Fibroblast of skin of left quadriceps (primary cell): ENCODE measurements around the gene FGF22.

Experiments
- DNase-seq, 2 experiments: peaks; one replicate each; pipeline ENCODE4 v3.0.0-alpha.2; 2013; ENCODE audit warnings: low read depth in 2 of 2

The FGF22 gene

DNA sequence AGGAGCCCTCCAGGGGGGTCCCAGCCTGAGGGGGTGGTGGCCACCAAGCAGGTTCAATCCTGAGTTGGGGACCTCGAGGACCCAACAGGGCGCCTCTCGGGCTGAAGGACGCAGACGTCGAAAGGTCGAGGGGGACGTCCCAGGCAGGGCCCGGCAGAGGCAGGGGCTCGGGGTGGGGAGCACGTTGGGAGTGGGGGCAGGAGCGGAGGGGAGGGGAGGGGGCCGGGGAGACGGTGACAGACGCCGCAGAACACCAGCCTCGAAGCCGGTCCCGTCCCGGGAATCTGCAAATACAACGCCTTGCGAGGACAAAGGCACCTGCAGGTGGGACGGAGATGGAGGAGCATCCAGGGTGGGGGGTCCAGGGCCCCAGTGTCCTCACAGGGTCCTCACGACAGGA, 4.1 kb downstream of the FGF22 start:
- DNase-seq = no peak

DNA sequence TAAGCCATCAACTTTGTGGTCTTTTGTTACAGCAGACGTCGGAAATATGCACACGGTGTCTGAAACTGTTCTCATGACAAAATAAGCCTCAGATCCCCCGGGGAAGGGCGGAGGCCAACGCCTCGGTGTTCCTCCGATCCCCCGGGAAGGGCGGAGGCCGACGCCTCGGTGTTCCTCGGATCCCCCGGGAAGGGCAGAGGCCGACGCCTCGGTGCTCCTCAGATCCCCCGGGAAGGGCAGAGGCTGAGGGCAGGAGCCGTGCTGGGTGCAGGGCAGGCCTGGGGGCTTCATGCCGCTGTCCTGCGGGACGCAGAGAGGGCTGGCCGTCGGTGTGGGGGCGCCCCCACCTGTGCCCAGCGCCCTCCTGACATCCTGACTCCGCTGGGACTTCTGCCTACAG, 4.7 kb downstream of the FGF22 start:
- DNase-seq = no peak

DNA sequence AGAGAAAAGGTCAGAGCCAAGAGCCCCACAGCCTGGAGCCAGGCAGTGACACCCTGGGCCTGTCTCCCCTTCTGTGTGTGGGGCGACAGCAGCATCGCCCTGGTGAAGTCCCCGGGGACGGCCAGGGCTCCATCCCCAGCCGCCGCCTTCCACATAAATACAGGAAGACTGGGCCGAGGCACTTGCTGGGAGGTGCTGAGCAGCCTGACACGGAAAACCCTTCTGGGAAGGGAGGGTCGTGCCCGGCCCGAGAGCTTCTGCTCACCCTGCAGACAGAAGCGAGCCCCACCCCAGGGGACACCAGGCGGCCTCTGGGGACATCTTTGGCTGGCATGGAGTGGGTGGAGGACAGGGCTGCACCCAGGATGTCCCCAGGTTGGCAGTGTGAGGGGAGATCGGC, 5.1 kb downstream of the FGF22 start:
- DNase-seq = no peak

DNA sequence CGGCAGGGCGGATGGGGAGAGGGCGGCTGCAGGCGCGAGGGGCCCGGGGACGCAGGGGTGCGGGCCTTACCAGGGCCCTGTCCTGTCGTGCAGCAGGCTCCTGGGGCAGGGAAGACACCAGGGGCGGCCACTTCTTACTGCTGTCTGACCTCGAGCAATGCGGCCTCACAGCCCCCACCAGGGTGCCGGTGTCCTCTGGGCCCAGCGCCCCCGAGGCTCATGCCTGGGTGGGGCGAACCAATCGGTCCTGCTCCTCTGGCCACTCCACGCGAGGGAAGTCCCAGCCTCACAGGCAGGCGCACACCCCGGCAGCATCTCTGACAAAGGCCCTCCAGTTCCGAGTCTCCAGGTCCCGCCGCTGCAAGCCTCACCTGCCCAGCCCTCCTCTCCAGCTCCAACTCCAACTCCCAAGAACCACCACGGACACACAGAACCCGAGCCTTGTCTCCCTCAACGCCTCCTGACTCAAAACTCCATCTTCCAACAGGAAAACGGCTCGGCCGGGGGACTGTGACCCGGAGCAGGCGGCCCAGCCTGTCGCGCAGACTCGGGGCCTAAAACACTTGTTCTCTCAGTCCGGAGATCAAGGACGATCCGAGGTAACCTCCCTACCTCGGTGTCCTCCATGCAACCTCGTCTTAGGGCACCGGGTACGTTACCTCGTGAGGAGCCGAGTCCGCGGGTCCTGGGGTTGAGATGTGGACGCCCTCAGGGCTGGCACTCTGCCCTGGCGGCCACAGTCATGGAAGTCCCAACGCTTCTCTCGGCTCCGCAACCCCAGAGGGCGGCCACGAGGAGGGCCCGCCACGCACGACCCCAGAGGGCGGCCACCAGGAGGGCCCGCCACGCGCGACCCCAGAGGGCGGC, 6.5 kb downstream of the FGF22 start:
- no peak for DNase-seq

DNA sequence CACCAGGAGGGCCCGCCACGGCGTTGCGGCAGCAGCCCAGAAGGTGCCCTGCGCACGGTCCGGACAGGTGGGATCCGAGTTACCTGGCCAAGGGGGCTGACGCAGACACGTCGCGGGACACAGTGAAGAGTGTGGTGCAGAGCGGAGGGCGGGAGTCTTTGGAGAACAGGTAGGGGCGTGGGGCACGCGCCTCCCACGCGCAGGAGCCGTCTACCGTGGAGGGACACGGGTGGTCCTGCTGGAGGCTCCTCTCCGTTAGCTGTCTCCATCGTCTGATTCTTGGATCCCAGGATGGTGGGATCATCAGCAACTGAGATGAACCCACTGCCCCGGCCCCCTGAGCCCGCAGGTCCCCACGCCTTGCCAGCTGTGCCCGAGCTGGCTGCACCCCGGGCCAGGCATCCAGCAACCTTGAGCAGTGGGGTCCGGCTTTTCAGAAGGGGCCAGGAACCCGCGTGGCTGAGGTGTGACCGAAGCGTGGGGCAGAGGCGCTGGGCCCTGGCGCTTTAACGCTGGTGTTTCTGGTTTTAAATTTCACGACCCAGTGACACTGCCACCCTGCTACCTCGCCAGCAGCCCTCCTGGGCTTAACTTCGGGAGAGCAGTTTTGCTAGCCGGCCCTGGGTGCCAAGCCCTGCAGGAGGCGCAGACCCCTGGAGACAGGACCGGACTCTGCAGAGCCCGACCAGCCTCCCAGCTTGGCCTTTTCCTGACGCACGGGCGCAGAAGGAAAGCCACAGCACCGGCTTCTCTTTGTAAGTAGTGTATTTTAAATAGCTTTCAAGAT, 7.3 kb downstream of the FGF22 start:
- DNase-seq = no peak

DNA sequence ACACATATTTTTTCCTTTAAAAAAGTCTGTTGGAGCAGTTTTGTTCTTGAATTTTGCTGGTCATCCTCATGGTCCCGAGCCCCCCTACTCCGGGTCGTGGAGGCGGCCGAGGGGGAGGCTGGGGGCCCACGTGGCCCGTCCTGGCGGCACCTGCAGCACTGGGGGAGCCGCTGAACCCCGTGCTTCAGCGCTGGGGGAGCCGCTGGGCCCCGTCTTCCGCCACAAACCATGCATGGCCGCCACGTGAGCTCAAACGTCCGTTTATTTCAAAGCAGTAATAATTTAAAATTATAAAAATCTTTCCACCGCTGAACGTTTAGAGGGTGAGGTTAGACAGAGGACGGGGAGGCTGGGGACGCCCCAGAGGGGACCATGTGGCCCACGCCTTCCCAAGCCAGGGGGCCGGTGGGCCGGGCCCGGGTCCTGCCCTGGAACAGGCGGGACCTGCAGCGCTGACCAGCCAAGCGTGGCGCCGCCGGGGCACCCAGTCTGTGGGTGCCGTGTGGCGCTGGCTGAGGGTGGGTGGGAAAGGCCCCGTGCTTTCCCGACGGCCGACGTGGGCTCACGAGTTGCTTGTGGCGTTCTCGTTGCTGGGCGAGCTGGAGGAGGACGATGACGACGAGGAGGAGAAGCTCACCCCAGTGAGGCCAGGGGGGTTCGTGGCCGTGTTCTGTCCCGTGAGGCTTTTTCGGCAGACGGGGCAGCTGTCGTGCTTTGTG, 8.0 kb downstream of the FGF22 start:
- no peak for DNase-seq

DNA sequence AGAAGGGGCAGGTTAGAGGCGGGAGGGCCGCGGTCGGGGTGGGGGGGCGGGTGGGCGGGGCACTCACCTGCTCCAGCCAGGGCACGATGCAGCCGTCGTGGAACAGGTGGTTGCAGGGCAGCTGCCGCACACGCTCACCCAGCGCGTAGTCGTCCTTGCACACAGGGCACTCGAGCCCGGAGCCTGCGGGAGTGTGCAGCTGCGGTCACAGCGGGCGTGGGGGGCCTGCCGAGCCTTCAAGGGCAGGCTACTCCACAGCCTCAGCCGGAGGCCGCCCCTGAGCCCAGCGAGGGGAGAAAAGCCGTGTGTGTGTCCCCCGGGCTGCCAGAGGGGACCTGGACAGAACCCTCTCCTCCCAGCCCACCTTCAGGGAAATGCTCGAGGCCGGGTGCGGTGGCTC, 8.6 kb downstream of the FGF22 start:
- no peak for DNase-seq

DNA sequence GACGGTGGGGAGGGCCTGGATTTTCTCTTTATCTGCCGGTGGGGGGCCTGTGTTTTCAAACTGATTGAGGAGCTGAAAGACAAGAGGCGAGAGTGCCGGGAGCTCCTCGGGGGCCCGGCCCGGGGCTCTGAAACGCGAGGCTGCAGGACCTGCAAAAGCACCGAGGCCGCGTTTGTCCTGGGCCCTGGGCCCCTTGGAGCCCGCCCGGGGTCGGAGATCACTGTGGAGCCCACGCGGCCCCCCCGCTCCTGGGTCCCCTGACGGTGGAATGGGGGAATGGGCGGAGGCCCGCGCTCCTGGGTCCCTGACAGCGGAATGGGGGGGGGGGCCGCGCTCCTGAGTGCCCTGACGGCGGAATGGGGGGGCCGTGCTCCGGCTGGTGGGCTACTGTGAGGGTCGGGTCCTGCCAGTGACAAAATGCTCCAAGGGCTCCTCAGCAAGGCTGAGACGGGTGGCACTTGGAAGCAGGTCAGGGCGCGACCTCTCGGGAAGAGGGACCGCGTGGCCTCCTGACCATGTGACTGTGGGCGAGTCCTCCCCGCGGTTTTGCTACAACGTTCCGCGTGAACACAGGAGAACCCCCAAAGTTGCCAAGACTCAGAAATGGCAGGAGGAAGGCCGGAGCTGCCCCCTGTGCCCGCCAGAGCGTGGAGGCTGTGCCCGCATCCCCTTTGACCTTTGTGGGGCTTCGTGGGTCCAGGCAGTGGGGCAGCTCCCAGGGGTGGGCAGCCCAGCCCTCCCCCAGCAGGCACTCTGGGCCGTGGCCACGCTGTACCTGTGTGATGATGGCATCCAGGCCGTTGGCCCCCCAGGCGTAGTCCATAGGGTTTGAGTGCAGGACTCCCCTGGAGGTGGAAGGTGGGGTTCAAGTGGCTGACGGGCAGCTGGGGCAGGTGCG, 9.5 kb downstream of the FGF22 start:
- no peak for DNase-seq

DNA sequence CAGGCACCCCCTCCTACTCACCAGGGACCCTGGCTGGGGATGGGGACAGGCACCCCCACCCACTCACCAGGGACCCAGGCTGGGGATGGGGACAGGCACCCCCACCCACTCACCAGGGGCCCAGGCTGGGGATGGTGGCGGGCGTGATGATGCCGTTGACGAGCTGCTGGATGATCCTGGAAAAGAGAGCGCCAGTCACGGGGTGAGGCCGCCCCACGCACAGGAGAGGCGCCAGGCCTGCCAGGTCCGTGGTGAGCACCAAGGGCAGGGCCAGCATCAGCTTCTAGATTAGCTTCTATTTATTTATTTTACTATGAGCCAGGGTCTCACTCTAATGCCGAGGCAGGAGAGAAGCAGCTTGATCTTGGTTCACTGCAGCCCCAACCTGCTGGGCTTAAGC, 10.4 kb downstream of the FGF22 start:
- no peak for DNase-seq

DNA sequence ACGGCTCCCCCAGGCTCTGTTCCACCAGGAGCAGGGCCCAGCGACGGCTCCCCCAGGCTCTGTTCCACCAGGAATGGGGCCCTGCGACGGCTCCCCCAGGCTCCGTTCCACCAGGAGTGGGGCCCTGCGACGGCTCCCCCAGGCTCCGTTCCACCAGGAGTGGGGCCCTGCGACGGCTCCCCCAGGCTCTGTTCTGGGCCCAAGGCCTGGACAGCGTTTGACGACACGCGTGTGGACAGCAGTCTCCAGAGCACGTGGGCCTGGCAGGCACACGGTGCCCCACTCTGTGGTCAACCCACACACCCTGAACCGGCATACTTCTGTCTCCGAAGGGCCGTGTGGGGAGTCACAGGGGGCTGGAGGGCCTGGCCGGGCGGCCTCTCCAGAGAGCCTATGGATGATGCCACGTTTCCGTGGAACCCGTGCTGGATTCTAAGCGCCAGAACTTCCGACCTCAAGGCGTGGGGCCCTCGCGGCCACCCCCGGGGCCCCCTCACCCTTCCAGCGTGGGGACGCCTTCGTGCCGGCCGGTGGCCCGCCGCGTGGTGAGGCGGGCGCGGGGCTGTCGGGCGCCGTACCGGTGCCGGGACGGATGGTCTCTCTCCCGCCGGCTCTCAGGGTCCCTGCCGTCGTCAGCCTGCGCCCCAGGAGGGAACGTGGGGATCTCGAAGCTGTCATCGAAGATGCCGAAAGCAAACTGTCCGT, 11.6 kb downstream of the FGF22 start:
- no peak for DNase-seq

DNA sequence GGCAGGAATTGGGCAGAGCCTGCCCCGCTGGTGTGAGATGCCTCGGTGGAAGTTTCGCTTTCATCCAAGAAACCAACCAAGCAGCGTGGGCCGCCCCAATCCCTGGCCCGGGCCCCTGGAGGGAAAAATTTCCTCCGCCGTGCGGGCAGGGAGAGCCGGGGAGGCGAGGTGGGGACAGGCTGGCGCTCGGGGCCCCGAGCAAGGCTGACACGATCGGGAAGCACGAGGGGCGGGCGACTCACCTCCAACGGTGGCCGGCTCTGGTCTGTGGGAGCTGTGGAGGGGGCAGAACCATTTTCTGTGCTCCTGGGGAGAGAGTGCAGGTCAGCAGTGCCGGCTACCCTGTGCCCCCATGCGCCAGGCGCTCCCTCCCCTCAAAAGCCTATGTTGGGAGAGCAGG, 12.3 kb downstream of the FGF22 start:
- no peak for DNase-seq

DNA sequence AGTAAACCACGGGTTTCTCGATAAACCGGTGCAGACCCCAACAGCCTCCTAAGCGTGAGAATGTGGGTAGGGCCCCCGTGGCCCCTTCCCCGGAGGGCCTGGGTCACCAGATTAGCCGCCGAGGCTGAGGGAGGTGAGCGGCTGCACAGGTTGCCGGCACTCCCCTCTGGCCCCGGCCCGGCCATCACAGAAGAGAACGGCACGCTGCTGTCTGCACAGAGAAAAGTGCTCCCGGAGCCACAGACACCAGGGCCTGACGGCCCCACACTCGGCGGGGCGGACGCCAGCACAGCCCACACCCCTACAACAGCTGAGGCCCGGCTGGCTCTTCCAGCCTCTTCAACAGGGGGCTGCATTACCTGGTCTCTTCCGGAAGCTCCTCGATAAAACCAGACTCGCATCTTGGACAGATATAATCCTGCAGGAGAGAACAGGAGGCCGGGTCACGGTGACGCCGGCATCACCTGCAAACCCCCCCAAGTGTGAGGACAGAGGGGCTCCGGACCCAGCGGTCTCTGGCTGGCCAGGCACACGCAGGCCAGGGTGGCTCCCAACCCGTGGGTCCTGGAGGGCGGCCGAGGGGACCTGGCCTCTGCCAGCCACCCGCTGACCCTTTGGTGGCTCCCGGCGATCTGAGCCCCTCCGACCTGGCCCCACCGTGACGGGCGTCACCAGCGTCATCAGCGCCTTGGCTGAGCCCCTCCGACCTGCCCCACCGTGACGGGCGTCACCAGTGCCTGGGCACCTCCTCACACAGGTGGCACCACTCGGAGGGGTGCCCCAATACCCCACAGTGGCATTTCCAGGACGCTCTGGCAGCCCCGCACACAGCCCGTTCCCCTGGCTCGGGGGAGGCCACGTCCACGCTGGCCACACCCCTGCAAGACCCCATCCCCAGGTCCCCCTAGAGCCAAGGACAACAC, 13.0 kb downstream of the FGF22 start:
- no peak for DNase-seq

DNA sequence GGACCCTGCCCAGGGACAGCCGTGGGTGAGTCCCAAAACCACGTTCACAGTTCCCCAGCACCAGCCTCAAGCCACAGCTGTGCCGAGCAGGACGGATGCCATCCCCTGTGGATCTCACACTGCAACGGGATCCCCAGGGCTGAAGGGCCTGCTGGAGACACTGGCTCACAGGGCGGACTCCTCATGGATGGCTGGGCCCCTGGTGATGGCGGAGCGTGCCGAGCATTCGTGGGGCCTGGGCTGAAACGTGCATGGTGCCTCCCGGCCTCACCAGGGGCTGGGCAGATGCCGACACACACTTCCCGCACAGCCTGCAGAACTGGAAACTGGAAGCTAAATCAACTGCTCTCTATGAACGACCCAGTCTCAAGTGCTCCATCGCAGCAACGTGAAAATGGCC, 13.7 kb downstream of the FGF22 start:
- DNase-seq = no peak

DNA sequence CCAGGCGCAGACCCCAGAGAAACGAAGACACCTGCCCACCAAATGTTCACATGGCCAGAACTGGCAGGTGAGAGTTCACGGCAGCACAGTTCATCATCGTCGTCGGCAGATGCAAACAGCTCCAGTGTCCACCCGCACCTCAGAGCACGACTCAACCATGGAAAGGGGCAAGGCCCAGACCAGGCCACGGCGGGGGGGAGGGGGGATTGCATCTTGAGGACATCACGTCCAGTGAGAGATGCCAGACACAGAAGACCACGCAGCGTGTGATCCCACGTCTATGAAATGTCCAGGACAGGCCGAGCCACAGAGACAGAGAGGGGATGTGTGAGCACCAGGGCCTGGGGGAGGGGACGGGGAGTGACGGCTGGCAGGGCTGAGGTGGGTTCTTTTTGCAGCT, 16.0 kb downstream of the FGF22 start:
- DNase-seq = no peak

DNA sequence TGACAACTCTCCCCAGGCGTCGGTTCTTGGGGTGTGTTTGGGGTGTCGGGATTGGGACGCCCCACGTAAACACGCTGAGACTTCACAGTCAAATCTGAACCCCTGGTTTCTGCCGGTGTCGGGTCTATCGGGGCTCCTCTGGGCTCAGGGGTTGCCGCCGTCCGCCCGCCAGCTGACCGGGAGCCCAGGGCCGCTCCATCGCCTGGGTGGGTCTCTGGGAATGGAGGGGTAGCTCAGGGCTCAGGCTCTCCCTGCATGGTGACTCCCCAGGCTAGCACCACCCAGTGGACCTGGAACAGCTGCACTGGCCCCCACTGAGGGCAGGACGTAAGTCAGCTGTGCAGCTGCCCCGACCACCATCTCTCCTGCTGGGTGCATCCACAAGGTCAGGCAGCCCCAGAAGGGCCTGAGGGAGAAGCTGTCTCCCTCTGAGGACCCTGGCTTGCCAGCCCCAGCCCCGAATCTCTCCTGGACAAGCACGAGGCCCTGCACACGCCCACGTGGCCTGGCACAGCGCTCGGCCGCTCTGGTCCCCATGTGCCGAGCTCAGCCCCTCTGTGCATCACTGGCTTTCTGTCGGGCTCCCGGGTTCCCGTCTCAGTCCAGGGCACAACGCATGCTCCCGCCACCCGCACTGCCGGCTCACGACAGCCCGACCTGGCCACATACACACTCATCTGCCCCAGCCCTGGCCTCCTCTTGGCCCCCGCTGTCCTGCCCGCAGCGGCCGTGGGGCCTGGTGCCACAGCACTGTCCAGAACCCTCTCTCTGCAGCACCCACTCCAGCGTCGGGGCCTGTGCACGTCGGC, 17.3 kb downstream of the FGF22 start:
- no peak for DNase-seq

DNA sequence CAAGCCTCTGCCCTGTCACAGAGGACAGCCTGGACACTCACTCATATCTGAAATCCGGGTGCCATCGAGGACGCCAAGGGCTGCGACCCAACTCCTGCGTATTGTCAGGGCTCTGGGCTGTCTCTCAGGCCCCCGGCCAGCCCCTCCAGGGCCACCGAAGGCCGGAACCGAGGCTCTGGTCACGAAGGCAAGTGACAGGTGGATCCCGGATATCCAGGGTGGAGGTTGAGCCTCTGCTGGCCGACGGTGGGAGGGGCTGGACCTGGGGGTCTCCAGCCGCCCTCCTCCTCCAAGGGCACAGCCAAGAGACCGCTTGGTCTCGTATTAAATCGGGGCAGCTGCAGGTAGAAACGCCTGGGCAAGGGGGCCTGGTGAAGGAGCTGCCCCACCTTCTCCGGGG, 17.9 kb downstream of the FGF22 start:
- DNase-seq = no peak

DNA sequence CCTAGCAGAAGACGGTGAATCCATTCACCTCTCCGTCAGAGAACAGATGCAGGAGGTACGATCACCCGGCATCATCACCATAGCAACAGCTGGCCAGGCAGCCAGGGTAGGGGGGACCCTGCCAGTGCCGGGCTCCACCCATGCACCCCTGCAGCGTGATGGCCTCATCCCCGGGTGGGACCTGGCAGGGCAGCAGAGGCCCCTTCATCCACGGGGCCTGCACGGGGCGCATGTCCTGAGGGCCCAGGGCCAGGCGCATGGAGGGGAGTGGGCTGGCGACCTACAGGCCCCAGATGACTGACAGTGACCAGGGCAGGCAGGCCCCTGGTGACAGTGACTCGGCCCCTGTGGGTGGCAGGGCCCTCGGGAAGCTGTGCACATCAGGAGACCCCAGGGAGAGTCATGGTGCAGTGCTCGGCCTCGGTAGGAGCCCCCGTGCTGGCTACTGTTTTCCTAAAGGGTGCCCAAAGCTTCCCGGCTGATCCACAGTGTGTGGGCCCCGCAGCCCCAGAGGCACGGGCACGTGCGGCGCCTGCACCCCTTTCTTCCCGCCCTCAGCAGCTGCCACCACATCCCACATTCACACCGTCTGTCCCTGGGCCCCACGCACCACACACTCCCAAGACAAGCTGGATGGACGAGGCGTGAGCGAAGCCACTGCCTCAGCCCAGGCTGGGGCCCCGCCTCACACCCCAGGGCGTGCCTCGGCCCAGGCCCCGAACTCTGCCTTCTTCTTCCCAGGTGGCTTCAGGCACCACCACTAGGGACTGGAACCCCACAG, 18.6 kb downstream of the FGF22 start:
- DNase-seq = no peak
